NCI-H2227 treated with DMSO at 0.1 percent for 48 hours (cell line): ENCODE results near the gene TEX264.
"Not testable (repeated sequence)": the region's sequence is repeated elsewhere in the genome, so short reads cannot be mapped to it uniquely, and the experiment has no call there.

Source experiments
- DNase-seq: peaks from one replicate; lab custom pipeline; 2025; lab: John Stamatoyannopoulos, UW

The TEX264 gene

GRCh38 chr3:51670823-51671733, at the start of gene TEX264:
Gene TEX264, plus strand, starts transcription at chr3:51671252. Its CDS starts 3,053 bp downstream, at chr3:51674305.
- peak; percentile 57 for DNase-seq

- DNase-seq = no peak
Observed at GRCh38 chr3:51622413-51622812, 48.6 kb upstream of the TEX264 start.

- DNase-seq = no peak
Observed at GRCh38 chr3:51622868-51623267, 48.2 kb upstream of the TEX264 start.

- DNase-seq = no peak
Observed at GRCh38 chr3:51630513-51630912, 40.5 kb upstream of the TEX264 start.

GRCh38 chr3:51637144-51637940, 33.7 kb upstream of the TEX264 start:
- DNase-seq = no peak

GRCh38 chr3:51637941-51638471, 33.0 kb upstream of the TEX264 start:
- peak; percentile 16 for DNase-seq

GRCh38 chr3:51642462-51642861, 28.6 kb upstream of the TEX264 start:
- DNase-seq = no peak

GRCh38 chr3:51646091-51646490, 25.0 kb upstream of the TEX264 start:
- no peak for DNase-seq

- DNase-seq = not testable (repeated sequence)
Observed at GRCh38 chr3:51652103-51652502, 18.9 kb upstream of the TEX264 start.

GRCh38 chr3:51653409-51653808, 17.6 kb upstream of the TEX264 start:
- DNase-seq = not testable (repeated sequence)

GRCh38 chr3:51657234-51657633, 13.8 kb upstream of the TEX264 start:
- DNase-seq = no peak

GRCh38 chr3:51659942-51660341, 11.1 kb upstream of the TEX264 start:
- DNase-seq = no peak

GRCh38 chr3:51662456-51662855, 8.6 kb upstream of the TEX264 start:
- no peak for DNase-seq

GRCh38 chr3:51668756-51669155, 2.3 kb upstream of the TEX264 start:
- no peak for DNase-seq

GRCh38 chr3:51669241-51670052, 1.6 kb upstream of the TEX264 start:
- DNase-seq = peak; percentile 6

GRCh38 chr3:51670053-51670822, 814 bp upstream of the TEX264 start:
- DNase-seq = no peak

- peak; percentile 17 for DNase-seq
Observed at GRCh38 chr3:51671734-51672475, 853 bp downstream of the TEX264 start.

GRCh38 chr3:51673181-51673801, 2.2 kb downstream of the TEX264 start:
- no peak for DNase-seq

- DNase-seq = no peak
Observed at GRCh38 chr3:51673802-51674654, 3.0 kb downstream of the TEX264 start.
